Activated naive CD8-positive, alpha-beta T cell treated with anti-CD3 and anti-CD28 coated beads for 36 hours (primary cell): Measurements from ENCODE around the gene GLS. TPM values are rescaled to one million over a fixed set of nuclear protein-coding genes. Genes with fewer than 3 reads are reported as not detected.

Experiments
- DNase-seq: peaks from one replicate; pipeline ENCODE4 v3.0.0; 2021
- H3K27ac Mint-ChIP-seq: one replicate; pipeline ENCODE4 v1.8.0; 2022; ENCODE audit warnings: mild to moderate bottlenecking, moderate library complexity, mixed read lengths
- H3K27me3 Mint-ChIP-seq: one replicate; pipeline ENCODE4 v1.8.0; 2022; ENCODE audit warnings: mild to moderate bottlenecking, mixed read lengths
- H3K36me3 Mint-ChIP-seq: one replicate; pipeline ENCODE4 v1.8.0; 2021; ENCODE audit warnings: mild to moderate bottlenecking, mixed read lengths
- H3K4me1 Mint-ChIP-seq: one replicate; pipeline ENCODE4 v1.8.0; 2021; ENCODE audit warnings: mixed read lengths
- H3K4me3 Mint-ChIP-seq: one replicate; pipeline ENCODE4 v1.8.0; 2022; ENCODE audit warnings: mild to moderate bottlenecking, moderate library complexity, mixed read lengths
- H3K9me3 Mint-ChIP-seq: one replicate; pipeline ENCODE4 v1.8.0; 2022; ENCODE audit warnings: mixed read lengths
- total RNA-seq, 2 experiments: library from RNA; stranded (reverse); gene quantifications; one replicate each; pipeline ENCODE4 v1.2.3, GENCODE V29; 2021

GLS gene
- 100 to 1,000 TPM; 192 to 201 TPM for total RNA-seq

GRCh38 chr2:190880378-190881083, at the start of gene GLS:
TSS of gene GLS (plus strand) at chr2:190880821. CDS start at chr2:190881085, 264 bp downstream.
- H3K4me3 Mint-ChIP-seq, result peak within 1 kb of the TSS; percentile 92
- DNase-seq, result peak; percentile 94
- H3K9me3 Mint-ChIP-seq, result no peaks in the 10 kb centered on the region
- no peaks in the 10 kb centered on the region for H3K27me3 Mint-ChIP-seq
- peak within 1 kb of the TSS; percentile 98 for H3K27ac Mint-ChIP-seq
- H3K36me3 Mint-ChIP-seq, result peaks cover 42% of the 10 kb centered on the region
- peaks cover 39% of the 10 kb centered on the region for H3K4me1 Mint-ChIP-seq

GRCh38 chr2:190831941-190832340, 48.7 kb upstream of the GLS start:
- peaks cover 5% of the 10 kb centered on the region for H3K36me3 Mint-ChIP-seq
- peaks cover 1% of the 10 kb centered on the region for H3K9me3 Mint-ChIP-seq
- H3K4me3 Mint-ChIP-seq, result no peak overlapping the region
- H3K4me1 Mint-ChIP-seq, result no peaks in the 10 kb centered on the region
- H3K27ac Mint-ChIP-seq, result no peak overlapping the region
- H3K27me3 Mint-ChIP-seq, result no peaks in the 10 kb centered on the region
- DNase-seq, result no peak

- H3K27me3 Mint-ChIP-seq, result no peaks in the 10 kb centered on the region
- H3K4me3 Mint-ChIP-seq, result no peak overlapping the region
- no peak overlapping the region for H3K27ac Mint-ChIP-seq
- DNase-seq, result no peak
- H3K36me3 Mint-ChIP-seq, result peaks cover 6% of the 10 kb centered on the region
- H3K4me1 Mint-ChIP-seq, result peaks cover 11% of the 10 kb centered on the region
- H3K9me3 Mint-ChIP-seq, result no peaks in the 10 kb centered on the region
These were observed 45.8 kb upstream of the GLS start for GRCh38 chr2:190834890-190835208.

GRCh38 chr2:190835303-190835930, 45.2 kb upstream of the GLS start:
- Mint-ChIP-seq H3K9me3 (no peaks in the 10 kb centered on the region), H3K27me3 (no peaks in the 10 kb centered on the region)

GRCh38 chr2:190836767-190837166, 43.9 kb upstream of the GLS start:
- Mint-ChIP-seq H3K4me3 (no peak overlapping the region), H3K4me1 (peaks cover 15% of the 10 kb centered on the region), H3K9me3 (no peaks in the 10 kb centered on the region), H3K27me3 (no peaks in the 10 kb centered on the region), H3K36me3 (peaks cover 6% of the 10 kb centered on the region), H3K27ac (no peak overlapping the region)
- DNase-seq, result no peak

More at GRCh38 chr2:190835303-190835930, 45.2 kb upstream of the GLS start:
- no peak overlapping the region for H3K4me3 Mint-ChIP-seq
- H3K4me1 Mint-ChIP-seq, result peaks cover 11% of the 10 kb centered on the region
- no peak overlapping the region for H3K27ac Mint-ChIP-seq
- DNase-seq, result no peak
- peaks cover 6% of the 10 kb centered on the region for H3K36me3 Mint-ChIP-seq

GRCh38 chr2:190837420-190837819, 43.2 kb upstream of the GLS start:
- Mint-ChIP-seq H3K4me1 (peaks cover 17% of the 10 kb centered on the region), H3K27ac (no peak overlapping the region), H3K4me3 (no peak overlapping the region), H3K9me3 (no peaks in the 10 kb centered on the region), H3K36me3 (peaks cover 6% of the 10 kb centered on the region), H3K27me3 (no peaks in the 10 kb centered on the region)
- DNase-seq, result no peak

GRCh38 chr2:190837952-190838361, 42.7 kb upstream of the GLS start:
- Mint-ChIP-seq H3K27me3 (no peaks in the 10 kb centered on the region), H3K9me3 (no peaks in the 10 kb centered on the region), H3K4me1 (peaks cover 17% of the 10 kb centered on the region), H3K4me3 (no peak overlapping the region), H3K36me3 (peaks cover 6% of the 10 kb centered on the region), H3K27ac (no peak overlapping the region)
- no peak for DNase-seq

GRCh38 chr2:190838492-190838910, 42.1 kb upstream of the GLS start:
- DNase-seq, result peak; percentile 29
- H3K4me1 Mint-ChIP-seq, result peaks cover 17% of the 10 kb centered on the region
- no peaks in the 10 kb centered on the region for H3K9me3 Mint-ChIP-seq
- no peak overlapping the region for H3K4me3 Mint-ChIP-seq
- H3K27me3 Mint-ChIP-seq, result no peaks in the 10 kb centered on the region
- no peak overlapping the region for H3K27ac Mint-ChIP-seq
- peaks cover 6% of the 10 kb centered on the region for H3K36me3 Mint-ChIP-seq

GRCh38 chr2:190840569-190841172, 40.0 kb upstream of the GLS start:
- no peak overlapping the region for H3K27ac Mint-ChIP-seq
- DNase-seq, result no peak
- peaks cover 32% of the 10 kb centered on the region for H3K4me1 Mint-ChIP-seq
- no peak overlapping the region for H3K4me3 Mint-ChIP-seq
- H3K36me3 Mint-ChIP-seq, result peaks cover 3% of the 10 kb centered on the region
- no peaks in the 10 kb centered on the region for H3K9me3 Mint-ChIP-seq
- no peaks in the 10 kb centered on the region for H3K27me3 Mint-ChIP-seq

GRCh38 chr2:190841707-190842505, 38.7 kb upstream of the GLS start:
- H3K27me3 Mint-ChIP-seq, result no peaks in the 10 kb centered on the region
- H3K27ac Mint-ChIP-seq, result no peak overlapping the region
- DNase-seq, result no peak
- peaks cover 32% of the 10 kb centered on the region for H3K4me1 Mint-ChIP-seq
- H3K9me3 Mint-ChIP-seq, result no peaks in the 10 kb centered on the region
- H3K36me3 Mint-ChIP-seq, result peaks cover 3% of the 10 kb centered on the region
- no peak overlapping the region for H3K4me3 Mint-ChIP-seq

- Mint-ChIP-seq H3K4me3 (no peak overlapping the region), H3K27ac (no peak overlapping the region), H3K9me3 (no peaks in the 10 kb centered on the region), H3K4me1 (peaks cover 32% of the 10 kb centered on the region), H3K36me3 (no peaks in the 10 kb centered on the region), H3K27me3 (no peaks in the 10 kb centered on the region)
- DNase-seq, result no peak
These were observed 38.0 kb upstream of the GLS start for GRCh38 chr2:190842606-190843104.

- peak; percentile 52 for DNase-seq
- Mint-ChIP-seq H3K27me3 (no peaks in the 10 kb centered on the region), H3K36me3 (no peaks in the 10 kb centered on the region), H3K27ac (peak overlapping the region; percentile 88), H3K9me3 (no peaks in the 10 kb centered on the region), H3K4me1 (peaks cover 21% of the 10 kb centered on the region), H3K4me3 (no peak overlapping the region)
These were observed 36.5 kb upstream of the GLS start for GRCh38 chr2:190843890-190844699.

- Mint-ChIP-seq H3K27ac (peak overlapping the region; percentile 88), H3K9me3 (no peaks in the 10 kb centered on the region), H3K4me3 (no peak overlapping the region), H3K27me3 (no peaks in the 10 kb centered on the region), H3K4me1 (peaks cover 22% of the 10 kb centered on the region), H3K36me3 (no peaks in the 10 kb centered on the region)
- no peak for DNase-seq
These were observed 35.8 kb upstream of the GLS start for GRCh38 chr2:190844700-190845401.

- H3K9me3 Mint-ChIP-seq, result no peaks in the 10 kb centered on the region
- H3K36me3 Mint-ChIP-seq, result no peaks in the 10 kb centered on the region
- H3K27ac Mint-ChIP-seq, result no peak overlapping the region
- no peak for DNase-seq
- H3K4me3 Mint-ChIP-seq, result no peak overlapping the region
- H3K4me1 Mint-ChIP-seq, result peaks cover 20% of the 10 kb centered on the region
- no peaks in the 10 kb centered on the region for H3K27me3 Mint-ChIP-seq
These were observed 33.9 kb upstream of the GLS start for GRCh38 chr2:190846746-190847145.
